ENCODE data around the gene ACTR5.
A peak's percentile ranks its signal among the peaks of the same experiment; 100 is the strongest.

ACTR5 gene

GRCh38 chr20:38760978-38761377 is 12.7 kb downstream of the ACTR5 start:
- in situ Hi-C loops (cut with HindIII; ENCODE audit: low pct_unique_long_range_greater_than_20kb, low sequenced_read_pairs), result no loop called here

DNA sequence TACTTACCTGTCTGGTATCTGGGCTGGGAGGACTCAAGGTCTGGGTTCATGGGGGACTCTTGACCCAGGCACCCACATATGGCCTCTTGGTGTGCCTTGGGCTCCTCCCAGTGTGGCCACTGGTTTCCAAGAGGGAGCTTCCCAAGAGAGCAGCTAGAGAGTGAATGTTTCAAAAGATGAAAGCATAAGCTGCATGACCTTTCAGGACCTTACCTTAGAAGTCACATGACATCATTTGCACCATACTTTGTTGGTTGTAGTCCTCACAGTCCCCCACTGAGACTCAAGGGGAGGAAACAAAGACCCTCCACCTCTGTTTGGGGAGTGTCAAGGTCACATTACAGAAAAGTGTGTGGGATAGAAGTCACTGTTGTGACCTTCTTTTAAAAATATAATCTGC is 13.9 kb downstream of the ACTR5 start:
- no peak for DNase-seq (ENCODE audit: low read depth in 1 of 2, low spot score in 1 of 2)
- in situ Hi-C loops (cut with HindIII; ENCODE audit: low pct_unique_long_range_greater_than_20kb, low sequenced_read_pairs), result no loop called here
- no peak for TF ChIP-seq JUND (IDR thresholded peaks at IDR 0.05; ENCODE audit: low read depth)

More at GRCh38 chr20:38760978-38761377, 12.7 kb downstream of the ACTR5 start:
- TF ChIP-seq JUND (IDR thresholded peaks at IDR 0.05; ENCODE audit: low read depth), result no peak
- DNase-seq (ENCODE audit: low read depth in 1 of 2, low spot score in 1 of 2), result no peak

DNA sequence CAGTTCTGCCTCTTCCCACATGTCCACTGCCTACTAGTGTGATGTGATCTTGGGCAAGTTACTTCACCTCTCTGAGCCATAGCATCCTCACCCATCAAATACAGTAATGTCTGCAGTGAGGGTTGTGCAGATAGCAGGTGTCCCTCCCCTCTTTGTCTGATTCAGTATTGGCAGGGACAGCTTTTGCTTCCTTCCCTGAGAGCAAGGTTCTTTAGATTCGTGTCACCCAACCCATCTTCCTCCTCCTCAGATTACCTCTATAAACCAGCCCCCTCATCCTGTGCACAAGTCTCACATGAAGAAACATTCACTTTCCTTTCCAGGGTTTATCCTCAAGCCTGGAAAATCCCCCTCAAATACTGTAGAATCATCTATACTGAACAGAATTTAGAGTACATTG is 15.4 kb downstream of the ACTR5 start:
- no peak for DNase-seq (ENCODE audit: low read depth in 1 of 2, low spot score in 1 of 2)
- no peak for TF ChIP-seq JUND (IDR thresholded peaks at IDR 0.05; ENCODE audit: low read depth)
- in situ Hi-C loops (cut with HindIII; ENCODE audit: low pct_unique_long_range_greater_than_20kb, low sequenced_read_pairs), result no loop called here

GRCh38 chr20:38764567-38765318 is 16.5 kb downstream of the ACTR5 start:
- no peak for TF ChIP-seq JUND (IDR thresholded peaks at IDR 0.05; ENCODE audit: low read depth)
- in situ Hi-C loops (cut with HindIII; ENCODE audit: low pct_unique_long_range_greater_than_20kb, low sequenced_read_pairs), result no loop called here
- no peak for DNase-seq (ENCODE audit: low read depth in 1 of 2, low spot score in 1 of 2)

- DNase-seq (ENCODE audit: low read depth in 1 of 2, low spot score in 1 of 2), result no peak
- no peak for TF ChIP-seq JUND (IDR thresholded peaks at IDR 0.05; ENCODE audit: low read depth)
- in situ Hi-C loops (cut with HindIII; ENCODE audit: low pct_unique_long_range_greater_than_20kb, low sequenced_read_pairs), result no loop called here
Measured at GRCh38 chr20:38766071-38766470, 17.8 kb downstream of the ACTR5 start.

- in situ Hi-C loops (cut with HindIII; ENCODE audit: low pct_unique_long_range_greater_than_20kb, low sequenced_read_pairs), result no loop called here
Measured at GRCh38 chr20:38769376-38770295, 21.4 kb downstream of the ACTR5 start.

DNA sequence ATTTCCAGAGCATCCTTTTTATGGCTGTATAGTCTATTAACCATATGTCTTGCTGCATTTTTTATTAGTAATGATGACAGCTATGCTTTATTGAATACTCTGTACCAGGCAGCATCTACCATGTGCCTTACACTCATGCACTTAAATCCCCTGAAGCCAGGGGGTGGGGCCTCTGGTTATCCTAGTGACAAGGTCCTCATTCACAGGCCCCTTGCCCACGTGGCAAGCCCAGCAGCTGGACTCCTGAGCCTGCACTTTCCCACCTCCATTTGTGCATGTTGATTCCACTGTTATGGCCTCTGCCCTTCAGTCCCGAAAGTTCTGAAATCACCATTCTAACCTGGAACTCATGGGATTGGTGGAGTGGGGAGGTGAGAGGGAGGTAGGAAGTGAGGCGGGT is 22.3 kb downstream of the ACTR5 start:
- TF ChIP-seq JUND (IDR thresholded peaks at IDR 0.05; ENCODE audit: low read depth), result no peak
- in situ Hi-C loops (cut with HindIII; ENCODE audit: low pct_unique_long_range_greater_than_20kb, low sequenced_read_pairs), result no loop called here
- DNase-seq (ENCODE audit: low read depth in 1 of 2, low spot score in 1 of 2), result no peak

More at GRCh38 chr20:38769376-38770295, 21.4 kb downstream of the ACTR5 start:
- DNase-seq (ENCODE audit: low read depth in 1 of 2, low spot score in 1 of 2), result no peak
- no peak for TF ChIP-seq JUND (IDR thresholded peaks at IDR 0.05; ENCODE audit: low read depth)

- no peak for TF ChIP-seq JUND (IDR thresholded peaks at IDR 0.05; ENCODE audit: low read depth)
- no peak for DNase-seq (ENCODE audit: low read depth in 1 of 2, low spot score in 1 of 2)
- in situ Hi-C loops (cut with HindIII; ENCODE audit: low pct_unique_long_range_greater_than_20kb, low sequenced_read_pairs), result no loop called here
Measured at GRCh38 chr20:38770970-38771369, 22.7 kb downstream of the ACTR5 start.

GRCh38 chr20:38771621-38772020 is 23.4 kb downstream of the ACTR5 start:
- no peak for DNase-seq (ENCODE audit: low read depth in 1 of 2, low spot score in 1 of 2)
- TF ChIP-seq JUND (IDR thresholded peaks at IDR 0.05; ENCODE audit: low read depth), result no peak
- in situ Hi-C loops (cut with HindIII; ENCODE audit: low pct_unique_long_range_greater_than_20kb, low sequenced_read_pairs), result no loop called here

DNA sequence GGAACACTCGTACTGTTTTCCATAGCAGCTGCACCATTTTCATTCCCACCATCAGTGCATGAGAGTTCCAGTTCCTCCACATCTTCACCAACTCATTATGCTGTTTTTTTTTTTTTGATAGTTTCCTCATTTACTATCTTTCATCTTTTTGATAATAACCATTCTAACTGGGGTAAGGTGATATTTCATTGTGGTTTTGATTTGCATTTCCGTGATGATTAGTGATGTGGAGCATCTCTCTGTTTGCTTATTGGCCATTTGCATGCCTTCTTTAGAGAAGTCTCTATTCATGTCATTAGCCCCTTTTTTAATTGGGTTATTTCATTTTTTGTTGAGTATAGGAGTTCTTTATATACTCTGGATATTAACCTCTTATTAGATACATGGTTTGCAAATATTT is 25.9 kb downstream of the ACTR5 start:
- DNase-seq (ENCODE audit: low read depth in 1 of 2, low spot score in 1 of 2), result no peak
- no peak for TF ChIP-seq JUND (IDR thresholded peaks at IDR 0.05; ENCODE audit: low read depth)
- in situ Hi-C loops (cut with HindIII; ENCODE audit: low pct_unique_long_range_greater_than_20kb, low sequenced_read_pairs), result no loop called here

DNA sequence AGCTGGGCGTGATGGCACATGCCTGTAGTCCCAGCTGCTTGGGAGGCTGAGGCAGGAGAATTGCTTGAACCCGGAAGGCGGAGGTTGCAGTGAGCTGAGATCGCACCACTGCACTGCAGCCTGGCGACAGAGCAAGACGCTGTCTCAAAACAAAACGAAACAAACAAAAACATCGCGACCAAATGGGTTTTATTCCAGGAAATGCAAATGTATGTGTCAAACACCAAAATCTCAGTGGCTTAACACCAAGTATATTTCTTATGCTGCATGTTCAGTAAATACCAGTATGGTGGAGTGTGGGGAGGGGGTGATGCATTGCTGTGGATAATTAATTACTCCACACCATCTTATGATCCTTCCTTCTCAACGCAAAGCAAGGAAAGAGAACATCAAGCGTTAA is 28.1 kb downstream of the ACTR5 start:
- DNase-seq (ENCODE audit: low read depth in 1 of 2, low spot score in 1 of 2), result no peak
- no peak for TF ChIP-seq JUND (IDR thresholded peaks at IDR 0.05; ENCODE audit: low read depth)
- in situ Hi-C loops (cut with HindIII; ENCODE audit: low pct_unique_long_range_greater_than_20kb, low sequenced_read_pairs), result no loop called here

DNA sequence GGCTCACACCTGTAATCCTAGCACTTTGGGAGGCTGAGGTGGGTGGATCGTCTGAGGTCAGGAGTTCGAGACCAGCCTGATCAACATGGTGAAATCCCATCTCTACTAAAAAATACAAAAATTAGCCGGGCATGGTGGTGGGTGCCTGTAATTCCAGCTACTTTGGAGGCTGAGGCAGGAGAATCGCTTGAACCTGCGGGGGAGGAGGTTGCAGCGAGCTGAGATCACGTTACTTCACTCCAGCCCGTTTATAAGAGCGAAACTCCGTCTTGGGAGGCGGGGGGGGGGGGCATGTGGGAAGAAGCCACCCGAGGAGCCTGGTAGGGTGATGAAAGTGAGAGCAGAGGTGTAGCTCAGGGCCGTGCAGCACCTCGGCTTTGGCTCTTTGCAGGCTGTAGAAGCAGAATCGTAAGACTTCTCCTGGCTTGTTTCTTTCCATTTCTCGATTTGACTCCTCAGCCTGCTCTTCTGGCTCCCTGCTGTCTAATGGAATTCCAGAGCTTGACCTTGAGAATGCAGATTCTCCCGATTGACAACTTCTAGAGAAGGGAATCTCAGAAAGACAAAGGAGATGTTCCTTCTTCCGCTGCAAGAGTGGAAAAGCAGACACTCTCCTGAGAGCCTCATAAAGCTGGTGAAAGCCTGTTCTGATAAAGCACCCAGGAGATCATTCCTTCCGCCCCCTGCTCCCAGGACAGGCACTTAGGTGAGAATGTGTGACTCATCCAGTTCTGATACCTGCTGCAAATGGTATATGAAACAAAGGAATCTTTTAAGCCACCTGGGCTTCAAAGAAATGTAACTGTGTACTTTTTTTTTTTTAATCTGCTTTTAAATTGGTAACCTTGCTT is 31.2 kb downstream of the ACTR5 start:
- no peak for TF ChIP-seq JUND (IDR thresholded peaks at IDR 0.05; ENCODE audit: low read depth)
- in situ Hi-C loops (cut with HindIII; ENCODE audit: low pct_unique_long_range_greater_than_20kb, low sequenced_read_pairs), result no loop called here
- peak in 1 of 2 experiments; percentile 54 for DNase-seq (ENCODE audit: low read depth in 1 of 2, low spot score in 1 of 2)

All from T47D (cell line).